Measurements from ENCODE around the gene PFKFB2. TPM values are rescaled to one million over a fixed set of nuclear protein-coding genes. Genes with fewer than 3 reads are reported as not detected.

The PFKFB2 gene
- total RNA-seq, 1 experiment from 2014 or later, result 35.6 TPM

- ATAC-seq (no peak), DNase-seq (ENCODE audit: low read depth, low spot score) (no peak)
- ChIA-PET CTCF (no interaction called here), POLR2A (no interaction called here)
- no peak for TF ChIP-seq POLR2AphosphoS5 (IDR thresholded peaks at IDR 0.05; ENCODE audit: low read depth, low read length)
- TF ChIP-seq CTCF (IDR thresholded peaks at IDR 0.05), result no peak
- no peak for TF ChIP-seq SIN3A (IDR thresholded peaks at IDR 0.05; ENCODE audit: borderline replicate concordance, insufficient read depth, low read depth, low read length)
- no peak for TF ChIP-seq TCF7L2 (IDR thresholded peaks at IDR 0.05; ENCODE audit: low read depth, low read length)
- TF ChIP-seq REST (IDR thresholded peaks at IDR 0.05; ENCODE audit: insufficient read depth in 1 of 2, low read depth in 2 of 2, low read length in 1 of 2), result no peak
- H3K4me1 ChIP-seq (ENCODE audit: control insufficient read depth, insufficient read depth, low read length), result no peaks in the 10 kb centered on the region
- intact Hi-C loops (cut with micrococcal nuclease; ENCODE audit: unreplicated experiment) (no loop called here), in situ Hi-C loops (cut with HindIII; ENCODE audit: low pct_unique_long_range_greater_than_20kb, low sequenced_read_pairs) (no loop called here)
- no TSS peak for BruUV-seq (replicated peaks)
- H3K4me3 ChIP-seq (ENCODE audit: low read depth in 2 of 2, low read length in 2 of 2), result no peak overlapping the region
- no peak overlapping the region for H3K27ac ChIP-seq (ENCODE audit: low read length)
- H3K27me3 ChIP-seq (ENCODE audit: control insufficient read depth, insufficient read depth, low read length), result no peaks in the 10 kb centered on the region
- H3K9me3 ChIP-seq (ENCODE audit: control insufficient read depth, insufficient read depth, low read depth, low read length), result peaks cover 8% of the 10 kb centered on the region; the same call in 1 of the 2 replicates
- no peaks in the 10 kb centered on the region for H3K36me3 ChIP-seq (ENCODE audit: control insufficient read depth, insufficient read depth, low read length)
Measured at GRCh38 chr1:207102146-207102545, 49.1 kb downstream of the PFKFB2 start.

GRCh38 chr1:207102659-207103058 lies 49.6 kb downstream of the PFKFB2 start:
- in situ Hi-C loops (cut with HindIII; ENCODE audit: low pct_unique_long_range_greater_than_20kb, low sequenced_read_pairs), result no loop called here
- Histone ChIP-seq H3K36me3 (ENCODE audit: control insufficient read depth, insufficient read depth, low read length) (no peaks in the 10 kb centered on the region), H3K27me3 (ENCODE audit: control insufficient read depth, insufficient read depth, low read length) (no peaks in the 10 kb centered on the region), H3K27ac (ENCODE audit: low read length) (no peak overlapping the region), H3K9me3 (ENCODE audit: control insufficient read depth, insufficient read depth, low read depth, low read length) (peaks cover 7% of the 10 kb centered on the region; the same call in 1 of the 2 replicates), H3K4me1 (ENCODE audit: control insufficient read depth, insufficient read depth, low read length) (no peaks in the 10 kb centered on the region), H3K4me3 (ENCODE audit: low read depth in 2 of 2, low read length in 2 of 2) (no peak overlapping the region)
- ChIA-PET CTCF (no interaction called here), POLR2A (no interaction called here)
- intact Hi-C loops (cut with micrococcal nuclease; ENCODE audit: unreplicated experiment), result no loop called here
- DNase-seq (ENCODE audit: low read depth, low spot score), result no peak
- no peak for TF ChIP-seq POLR2AphosphoS5 (IDR thresholded peaks at IDR 0.05; ENCODE audit: low read depth, low read length)
- no peak for TF ChIP-seq REST (IDR thresholded peaks at IDR 0.05; ENCODE audit: insufficient read depth in 1 of 2, low read depth in 2 of 2, low read length in 1 of 2)
- TF ChIP-seq SIN3A (IDR thresholded peaks at IDR 0.05; ENCODE audit: borderline replicate concordance, insufficient read depth, low read depth, low read length), result no peak
- TF ChIP-seq CTCF (IDR thresholded peaks at IDR 0.05), result no peak
- TF ChIP-seq TCF7L2 (IDR thresholded peaks at IDR 0.05; ENCODE audit: low read depth, low read length), result no peak
- BruUV-seq (replicated peaks), result no TSS peak
- ATAC-seq, result no peak
